K562 (cell line): ENCODE results near the gene ITPR1. TPM values are rescaled to one million over a fixed set of nuclear protein-coding genes. Genes with fewer than 3 reads are reported as not detected.

Experiments
- ETS1 ChIP-seq: conservative IDR thresholded peaks from 2 replicates; pipeline ENCODE4 v1.6.1; 2011; ENCODE audit warnings: low read depth, mild to moderate bottlenecking, low read length; ENCODE audit not compliant: control insufficient read depth
- FOXK2 ChIP-seq, 2 experiments: fragments of 450-650 bp; IDR thresholded peaks in 1 of 2; conservative IDR thresholded peaks in 1 of 2; 2 replicates each; pipeline ENCODE4 v1.6.1; 2016; ENCODE audit warnings: low read depth in 2 of 2, mild to moderate bottlenecking in 1 of 2
- HEY1 ChIP-seq: fragments of 250-450 bp; sonication (Bioruptor Pico); IDR thresholded peaks from 2 replicates; pipeline ENCODE4 v1.5.0; 2020; ENCODE audit warnings: mild to moderate bottlenecking, moderate library complexity, borderline replicate concordance
- JUN ChIP-seq, 2 experiments: sonication (generic) in 1 of 2; formaldehyde crosslinking in 1 of 2; IDR thresholded peaks; 2 replicates each; pipeline versions ENCODE4 v1.6.1 to v1.8.0; 2012 to 2022; ENCODE audit warnings: borderline replicate concordance in 2 of 2, mild to moderate bottlenecking in 2 of 2, improper control_type of control experiment in 1 of 2, low read depth in 1 of 2, low read length in 1 of 2, missing genetic modification reagents in 1 of 2
- KHSRP ChIP-seq: fragments of 450-650 bp; IDR thresholded peaks from 2 replicates; pipeline ENCODE4 v1.6.1; 2017
- MAX ChIP-seq: sonication (generic); formaldehyde crosslinking; IDR thresholded peaks from 2 replicates; pipeline ENCODE4 v1.9.0; 2022; ENCODE audit warnings: mild to moderate bottlenecking, missing genetic modification reagents
- NCOA2 ChIP-seq, 2 experiments: fragments of 450-650 bp; IDR thresholded peaks; 2 replicates each; pipeline ENCODE4 v1.6.1; 2018; ENCODE audit warnings: mild to moderate bottlenecking in 2 of 2, moderate library complexity in 1 of 2; ENCODE audit not compliant: partially characterized antibody in 2 of 2
- NR1H2 ChIP-seq: sonication (generic); formaldehyde crosslinking; IDR thresholded peaks from 2 replicates; pipeline ENCODE4 v1.4.0; 2020; ENCODE audit warnings: mild to moderate bottlenecking, missing genetic modification reagents
- NRF1 ChIP-seq, 2 experiments: fragments of 450-650 bp; IDR thresholded peaks in 1 of 2; conservative IDR thresholded peaks in 1 of 2; 2 replicates each; pipeline ENCODE4 v1.6.1; 2014; ENCODE audit warnings: mild to moderate bottlenecking in 2 of 2
- PHF21A ChIP-seq: fragments of 450-650 bp; IDR thresholded peaks from 2 replicates; pipeline ENCODE4 v1.6.1; 2017; ENCODE audit warnings: low read depth, borderline replicate concordance
- PTTG1 ChIP-seq: fragments of 450-650 bp; IDR thresholded peaks from 2 replicates; pipeline ENCODE4 v1.6.1; 2016; ENCODE audit warnings: low read depth, mild to moderate bottlenecking, missing genetic modification characterization, missing compliant biosample characterization
- RBM39 ChIP-seq: fragments of 200-400 bp; formaldehyde crosslinking; optimal IDR thresholded peaks from 2 replicates; pipeline ENCODE3; 2018; ENCODE audit warnings: low read depth, low read length
- SP2 ChIP-seq: IDR thresholded peaks from 2 replicates; pipeline ENCODE4 v1.6.1; 2011; ENCODE audit warnings: mild to moderate bottlenecking, low read depth, low read length, moderate library complexity; ENCODE audit not compliant: poor library complexity, severe bottlenecking; ENCODE audit errors: extremely low read depth
- YY1 ChIP-seq, 3 experiments: IDR thresholded peaks; 2 replicates each; pipeline ENCODE4 v1.6.1; 2011; ENCODE audit warnings: low read length in 2 of 3, mild to moderate bottlenecking in 2 of 3, moderate library complexity in 2 of 3, borderline replicate concordance in 1 of 3, control low read depth in 1 of 3, low read depth in 1 of 3; ENCODE audit not compliant: insufficient read depth in 3 of 3, insufficient replicate concordance in 2 of 3, control insufficient read depth in 1 of 3, insufficient read length in 1 of 3; ENCODE audit errors: extremely low read depth in 1 of 3
- ZNF12 ChIP-seq: sonication (generic); formaldehyde crosslinking; IDR thresholded peaks from 2 replicates; pipeline ENCODE4 v1.4.0; 2020; ENCODE audit warnings: mild to moderate bottlenecking, missing genetic modification reagents
- ZNF212 ChIP-seq: fragments of 450-650 bp; formaldehyde crosslinking; IDR thresholded peaks from 2 replicates; pipeline ENCODE4 v1.4.0; 2020; ENCODE audit warnings: mild to moderate bottlenecking
- ZNF24 ChIP-seq: fragments of 450-650 bp; IDR thresholded peaks from 2 replicates; pipeline ENCODE4 v1.6.1; 2016
- ZNF655 ChIP-seq: fragments of 250-450 bp; sonication (Bioruptor Pico); IDR thresholded peaks from 2 replicates; pipeline ENCODE4 v1.5.0; 2021
- polyA plus RNA-seq, 8 experiments: library from polyadenylated mRNA; depleted of rRNA in 4 of 8; stranded (reverse) in 5 of 8; unstranded in 3 of 8; fragments of >200 nt; fragmentation: Nextera tagmentation in 2 of 8; fragmentation: Illumina TruSeq in 1 of 8; extraction: Ambion mirVana in 2 of 8; extraction: Trizol in 1 of 8; gene quantifications; 2 replicates each; pipeline versions ENCODE4 v1.2.1 to v1.2.3, GENCODE V29; 2011 to 2014; ENCODE audit warnings: inconsistent platforms in 1 of 8, missing spikeins in 1 of 8
- total RNA-seq, 7 experiments: library from RNA; depleted of rRNA in 6 of 7; stranded (reverse); fragments of >200 nt in 6 of 7; fragmentation: Illumina TruSeq in 2 of 7; extraction: Trizol in 2 of 7; gene quantifications; 2 replicates each; pipeline versions ENCODE4 v1.2.1 to v1.2.3, GENCODE V29; 2011 to 2021; ENCODE audit warnings: low replicate concordance in 1 of 7

The ITPR1 gene
- total and polyA plus RNA-seq, 9 of the 15 experiments (the other 6 are each of a cell fraction or from before 2014, with no cell fraction given), result 22.4 to 40.0 (median 27.4) TPM

- TF ChIP-seq YY1 (IDR thresholded peaks at IDR 0.05; ENCODE audit: borderline replicate concordance in 1 of 3, control insufficient read depth in 1 of 3, extremely low read depth in 1 of 3, insufficient read depth in 3 of 3, insufficient read length in 1 of 3, insufficient replicate concordance in 2 of 3, low read depth in 1 of 3, low read length in 2 of 3) (peak; percentile 99 to 100 (median 99)), PHF21A (peak; percentile 86; the same call in 1 of the 2 replicates), SP2 (no peak), MAX (CRISPR knock-in tag) (peak; percentile 98), JUN (IDR thresholded peaks at IDR 0.05; ENCODE audit: borderline replicate concordance, low read depth, low read length) (peak; percentile 53; the same call in 1 of the 2 replicates), JUN (CRISPR knock-in tag; IDR thresholded peaks at IDR 0.05; ENCODE audit: borderline replicate concordance) (peak; percentile 75; the same call in 1 of the 2 replicates), ZNF24 (no peak), ETS1 (peak; percentile 97), ZNF655 (no peak), NR1H2 (no peak), NCOA2 (IDR thresholded peaks at IDR 0.05; ENCODE audit: partially characterized antibody in 2 of 2) (no peak), NRF1 (conservative IDR thresholded peaks at IDR 0.05 in 1 of 2, IDR thresholded peaks at IDR 0.05 in 1 of 2) (peak; percentile 19 to 38), ZNF212 (CRISPR knock-in tag) (no peak), RBM39 (no peak), HEY1 (CRISPR knock-in tag) (no peak), PTTG1 (tag) (no peak), ZNF12 (CRISPR knock-in tag) (no peak), FOXK2 (conservative IDR thresholded peaks at IDR 0.05 in 1 of 2, IDR thresholded peaks at IDR 0.05 in 1 of 2; ENCODE audit: low read depth in 2 of 2) (peak; percentile 96 to 98), KHSRP (no peak)
These were observed 26.2 kb upstream of the ITPR1 start, which contains the start of gene SUMF1 (continued) for GRCh38 chr3:4466741-4467521.
